Stimulated activated CD8-positive, alpha-beta memory T cell treated with anti-CD3 and anti-CD28 coated beads, Interleukin-15, amount 100 ng/mL, for 48 hours (primary cell): ENCODE measurements around the gene SGPL1.
"Not testable (repeated sequence)": the region's sequence is repeated elsewhere in the genome, so short reads cannot be mapped to it uniquely, and the experiment has no call there.

Experiments used
- DNase-seq, 2 donors: peaks; one replicate each; pipeline ENCODE4 v3.0.0-alpha.2; 2020; ENCODE audit warnings: low read depth in 2 of 2

The SGPL1 gene

GRCh38 chr10:70906031-70906783 lies 90.5 kb downstream of the SGPL1 start:
- DNase-seq: no peak

GRCh38 chr10:70906953-70907636 lies 91.3 kb downstream of the SGPL1 start:
- no peak for DNase-seq

GRCh38 chr10:70907637-70908405 lies 92.1 kb downstream of the SGPL1 start:
- no peak for DNase-seq

- no peak for DNase-seq
Measured at GRCh38 chr10:70908406-70909296, 92.9 kb downstream of the SGPL1 start.

- no peak for DNase-seq
Measured at GRCh38 chr10:70909326-70909935, 93.7 kb downstream of the SGPL1 start.

- DNase-seq: no peak
Measured at GRCh38 chr10:70910486-70911341, 95.0 kb downstream of the SGPL1 start.

- DNase-seq: no peak
Measured at GRCh38 chr10:70911386-70911785, 95.6 kb downstream of the SGPL1 start.

- DNase-seq: no peak
Measured at GRCh38 chr10:70912556-70912955, 96.8 kb downstream of the SGPL1 start.

- no peak for DNase-seq
Measured at GRCh38 chr10:70913191-70913892, 97.6 kb downstream of the SGPL1 start.

GRCh38 chr10:70913893-70914240 lies 98.1 kb downstream of the SGPL1 start:
- no peak for DNase-seq

- DNase-seq: no peak
Measured at GRCh38 chr10:70914316-70914864, 98.6 kb downstream of the SGPL1 start.

- no peak for DNase-seq
Measured at GRCh38 chr10:70915206-70915605, 99.5 kb downstream of the SGPL1 start.

- DNase-seq: no peak
Measured at GRCh38 chr10:70915806-70916205, 100.1 kb downstream of the SGPL1 start.

- no peak for DNase-seq
Measured at GRCh38 chr10:70916241-70916640, 100.5 kb downstream of the SGPL1 start.

- no peak for DNase-seq
Measured at GRCh38 chr10:70917226-70917625, 101.5 kb downstream of the SGPL1 start.

GRCh38 chr10:70917635-70918034 lies 101.9 kb downstream of the SGPL1 start:
- DNase-seq: no peak

- DNase-seq: no peak
Measured at GRCh38 chr10:70918851-70919530, 103.2 kb downstream of the SGPL1 start.

- DNase-seq: not testable (repeated sequence)
Measured at GRCh38 chr10:70919906-70920305, 104.2 kb downstream of the SGPL1 start.

GRCh38 chr10:70920519-70920918 lies 104.8 kb downstream of the SGPL1 start:
- no peak for DNase-seq
